Activated CD4-positive, alpha-beta T cell treated with anti-CD3 and anti-CD28 coated beads, Interleukin-2, amount 50 U/mL, for 4 hours (primary cell): Measurements from ENCODE around the gene NSRP1.
"Not testable (repeated sequence)": the region's sequence is repeated elsewhere in the genome, so short reads cannot be mapped to it uniquely, and the experiment has no call there.

Source experiments
- DNase-seq, 2 experiments: peaks; one replicate each; pipeline ENCODE4 v3.0.0-alpha.2; 2020

NSRP1 gene

GRCh38 chr17:30124273-30124796 is 7.7 kb downstream of the NSRP1 start:
- DNase-seq: no peak

DNA sequence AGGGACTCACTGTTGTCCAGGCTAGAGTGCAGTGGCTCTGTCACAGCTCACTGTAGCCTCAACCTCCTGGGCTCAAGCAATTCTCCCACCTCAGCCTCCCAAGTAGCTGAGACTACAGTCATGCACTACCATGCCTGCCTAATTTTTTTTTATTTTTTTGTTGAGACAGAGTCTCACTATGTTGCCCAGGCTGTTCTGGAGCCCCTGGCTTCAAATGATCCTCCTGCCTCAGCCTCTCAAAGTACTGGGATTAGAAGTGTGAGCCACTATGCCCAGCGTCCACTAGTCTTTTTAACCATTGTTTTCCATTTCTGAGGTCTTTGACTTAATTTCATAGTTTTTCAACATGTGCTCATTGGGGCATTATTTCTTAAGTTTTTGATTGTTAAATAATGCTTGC is 13.5 kb downstream of the NSRP1 start:
- no peak for DNase-seq

GRCh38 chr17:30132615-30133014 is 16.0 kb downstream of the NSRP1 start:
- DNase-seq: no peak

- no peak for DNase-seq
Measured at GRCh38 chr17:30133197-30133596, 16.6 kb downstream of the NSRP1 start.

GRCh38 chr17:30134551-30134950 is 17.9 kb downstream of the NSRP1 start:
- DNase-seq: no peak

DNA sequence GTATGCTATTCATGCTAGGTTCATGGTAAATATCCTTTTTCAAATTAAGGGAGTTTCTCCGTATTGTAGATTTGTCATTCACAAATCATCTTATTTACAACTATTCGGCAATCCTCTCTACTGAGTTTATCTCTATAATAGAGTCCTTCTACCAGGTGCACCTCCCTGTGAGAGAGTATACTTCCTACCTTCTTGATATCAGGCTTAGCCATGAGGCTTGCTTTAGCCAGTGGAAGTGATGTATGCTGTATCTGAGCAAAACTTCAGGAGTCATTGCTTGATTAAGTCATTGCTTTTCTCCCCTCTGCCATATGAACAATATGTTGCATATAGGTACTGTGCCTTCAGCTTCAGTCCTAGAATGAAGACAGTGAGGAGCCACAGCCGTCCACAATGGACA is 20.5 kb downstream of the NSRP1 start:
- no peak for DNase-seq

GRCh38 chr17:30147860-30148259 is 31.2 kb downstream of the NSRP1 start:
- not testable (repeated sequence) for DNase-seq

GRCh38 chr17:30148376-30148775 is 31.8 kb downstream of the NSRP1 start:
- no peak for DNase-seq

DNA sequence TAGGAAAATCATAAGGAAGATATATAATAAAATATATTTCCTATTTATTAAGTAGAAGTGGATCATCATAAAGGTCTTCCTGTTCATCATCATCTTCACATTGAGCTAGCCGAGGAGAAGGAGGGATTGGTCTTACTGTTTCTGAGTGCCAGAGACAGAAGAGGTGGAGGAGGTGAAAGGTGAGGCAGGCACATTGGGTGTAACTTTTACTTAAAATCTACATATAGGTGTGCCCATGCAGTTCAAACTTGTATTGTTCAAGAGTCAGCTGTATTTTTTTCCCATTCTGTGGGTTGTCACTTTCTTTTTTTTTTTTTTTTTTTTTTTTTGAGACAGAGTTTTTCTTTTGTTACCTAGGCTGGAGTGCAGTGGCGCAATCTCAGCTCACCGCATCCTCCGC is 34.9 kb downstream of the NSRP1 start:
- no peak for DNase-seq

DNA sequence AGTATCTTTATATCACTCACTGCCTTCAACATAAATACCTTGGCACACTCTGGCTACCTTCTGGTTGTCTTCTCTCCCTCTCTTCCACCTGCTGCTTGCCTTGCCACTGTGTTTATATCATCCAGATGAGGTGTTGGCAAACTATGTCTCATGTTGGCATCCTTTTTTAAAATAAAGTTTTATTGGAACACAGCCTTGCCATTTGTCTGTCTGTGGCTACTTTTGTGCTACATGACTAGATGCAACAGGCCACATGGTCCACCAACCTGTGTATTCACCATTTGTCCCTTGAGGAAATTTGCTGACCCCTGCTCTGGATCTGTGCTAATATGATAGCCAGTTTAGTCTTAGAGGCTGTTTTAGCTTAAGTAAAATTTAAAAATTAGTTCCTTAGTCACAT is 36.8 kb downstream of the NSRP1 start:
- no peak for DNase-seq

- no peak for DNase-seq
Measured at GRCh38 chr17:30155389-30155788, 38.8 kb downstream of the NSRP1 start.

GRCh38 chr17:30158896-30159625 is 42.4 kb downstream of the NSRP1 start:
- no peak for DNase-seq

DNA sequence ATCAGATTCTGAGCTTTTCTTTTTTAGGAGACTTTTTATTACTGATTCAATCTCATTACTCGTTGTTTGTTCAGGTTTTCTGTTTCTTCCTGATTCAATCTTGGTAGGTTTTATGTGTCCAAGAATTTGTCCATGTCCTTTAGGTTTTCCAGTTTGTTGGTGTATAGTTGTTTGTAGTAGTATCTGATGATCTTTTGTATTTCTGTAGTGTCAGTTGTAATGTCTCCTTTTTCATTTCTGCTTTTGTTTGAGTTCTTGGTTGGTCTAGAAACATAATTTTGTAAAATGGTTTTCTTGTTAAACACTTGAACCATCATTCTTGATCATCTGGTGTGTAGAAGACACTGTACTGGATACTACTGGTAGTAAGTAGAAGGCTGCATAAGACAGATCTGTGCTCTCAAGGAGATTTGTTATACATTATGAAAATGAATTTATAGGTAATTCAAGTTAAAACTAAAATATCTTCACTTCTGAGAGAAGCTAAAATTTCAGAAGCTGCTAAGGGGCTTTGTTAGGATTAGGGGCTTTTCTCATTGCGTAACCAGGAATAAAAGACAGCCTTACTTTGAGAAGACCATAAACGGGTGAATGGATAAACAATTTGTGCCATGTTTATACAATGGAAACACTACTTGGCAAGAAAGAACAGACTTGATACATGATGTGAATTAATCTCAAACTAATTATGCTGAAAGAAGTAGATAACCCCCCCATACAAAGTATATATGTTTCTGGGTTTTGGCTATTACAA is 44.0 kb downstream of the NSRP1 start:
- DNase-seq: no peak

GRCh38 chr17:30161601-30162000 is 45.0 kb downstream of the NSRP1 start:
- DNase-seq: no peak

GRCh38 chr17:30164531-30164930 is 47.9 kb downstream of the NSRP1 start:
- no peak for DNase-seq

DNA sequence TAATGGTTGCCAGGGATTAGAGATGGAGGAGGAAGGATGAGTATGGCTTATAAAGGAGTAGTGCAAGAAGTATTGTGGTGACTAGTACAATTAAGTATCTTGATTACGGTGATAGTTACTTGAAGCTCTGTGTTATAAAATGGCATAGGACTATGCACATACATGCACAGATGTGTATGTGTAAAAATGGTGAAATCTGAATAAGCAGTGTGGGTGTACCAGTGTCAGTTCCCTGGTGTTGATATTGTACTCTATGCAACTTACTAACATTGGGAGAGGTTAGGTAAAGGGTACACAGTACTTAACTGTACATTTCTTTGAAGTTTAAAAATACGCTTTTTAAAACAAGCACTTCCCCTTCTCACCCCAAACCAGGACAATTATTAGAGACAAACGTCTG is 48.5 kb downstream of the NSRP1 start:
- DNase-seq: no peak

- no peak for DNase-seq
Measured at GRCh38 chr17:30165960-30166359, 49.3 kb downstream of the NSRP1 start.

GRCh38 chr17:30170415-30170987 is 53.9 kb downstream of the NSRP1 start:
- DNase-seq: no peak

DNA sequence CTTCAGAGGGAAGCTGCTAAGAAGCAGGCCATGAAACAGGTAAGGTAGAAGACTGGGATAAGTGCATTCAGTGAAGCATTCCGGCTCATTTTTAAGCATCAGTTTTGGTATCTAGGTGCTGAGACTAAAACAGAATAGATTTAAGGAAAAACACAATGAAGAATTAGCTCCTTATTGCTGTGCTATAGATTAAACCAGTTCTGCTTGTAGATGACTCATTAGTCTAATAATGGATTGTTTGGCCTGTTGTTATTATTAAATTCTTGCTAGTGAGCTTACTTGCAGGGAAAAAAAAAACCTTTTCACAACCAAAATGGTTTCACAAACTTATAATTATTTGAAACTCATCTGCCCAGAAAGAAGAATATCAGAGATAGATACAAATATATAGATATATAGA is 55.9 kb downstream of the NSRP1 start:
- DNase-seq: no peak

DNA sequence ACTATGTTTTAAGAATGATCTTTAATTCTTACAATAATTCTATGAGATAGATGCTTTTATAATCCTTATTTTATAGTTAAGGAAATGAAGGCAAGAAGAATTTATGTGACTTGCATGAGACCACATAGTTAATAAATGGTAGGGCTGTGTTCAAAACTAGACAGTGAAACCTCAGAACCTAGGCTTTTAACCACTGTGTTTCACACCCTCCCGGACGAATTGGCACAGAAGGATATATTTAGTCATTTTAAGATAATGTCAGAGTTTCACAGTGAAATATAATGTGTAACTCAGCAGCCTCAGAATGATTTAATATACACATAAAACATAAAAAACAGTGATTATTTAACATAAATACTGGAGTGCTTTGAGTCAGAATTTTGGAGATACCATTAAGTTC is 57.0 kb downstream of the NSRP1 start:
- DNase-seq: no peak

GRCh38 chr17:30174556-30174955 is 57.9 kb downstream of the NSRP1 start:
- no peak for DNase-seq

DNA sequence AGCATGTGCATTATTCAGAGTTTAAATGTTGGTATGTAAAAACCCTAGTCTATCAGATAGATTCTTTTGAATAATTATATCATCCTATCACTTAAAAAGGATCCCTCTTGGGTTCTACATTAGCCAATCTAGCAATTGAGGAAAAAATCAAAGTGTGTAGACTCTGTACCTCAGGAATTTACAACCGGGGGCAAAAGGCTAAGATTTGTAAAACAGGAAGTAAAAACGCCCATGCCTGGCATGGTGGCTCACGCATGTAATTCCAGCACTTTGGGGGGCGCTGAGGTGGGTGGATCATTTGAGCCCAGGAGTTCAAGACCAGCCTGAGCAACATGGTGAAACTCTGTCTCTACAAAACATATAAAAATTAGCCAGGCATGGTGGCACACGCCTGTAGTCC is 60.2 kb downstream of the NSRP1 start:
- no peak for DNase-seq

GRCh38 chr17:30186761-30187160 is 70.1 kb downstream of the NSRP1 start:
- DNase-seq: no peak

GRCh38 chr17:30187573-30187972 is 71.0 kb downstream of the NSRP1 start:
- no peak for DNase-seq
